Mucosa of stomach (tissue), 1 donor: ENCODE results near the gene ZNF780A.

Source experiments
- H3K27me3 ChIP-seq: one replicate; pipeline ENCODE4 v1.7.0; 2013; ENCODE audit warnings: mild to moderate bottlenecking, low read length; ENCODE audit not compliant: control insufficient read depth, insufficient read depth
- H3K36me3 ChIP-seq: one replicate; pipeline ENCODE4 v1.7.0; 2013; ENCODE audit warnings: low read length; ENCODE audit not compliant: control insufficient read depth, insufficient read depth
- H3K4me1 ChIP-seq: one replicate; pipeline ENCODE4 v1.7.0; 2013; ENCODE audit warnings: mild to moderate bottlenecking, low read length; ENCODE audit not compliant: control insufficient read depth, insufficient read depth
- H3K4me3 ChIP-seq: one replicate; pipeline ENCODE4 v1.7.0; 2013; ENCODE audit warnings: low read length
- H3K9ac ChIP-seq: one replicate; pipeline ENCODE4 v1.7.0; 2013; ENCODE audit warnings: mild to moderate bottlenecking, low read length, moderate library complexity
- H3K9me3 ChIP-seq: one replicate; pipeline ENCODE4 v1.7.0; 2013; ENCODE audit warnings: mild to moderate bottlenecking, low read length, moderate library complexity; ENCODE audit not compliant: control insufficient read depth
- donor health status: Pancreatic carcinoma.

The ZNF780A gene

DNA sequence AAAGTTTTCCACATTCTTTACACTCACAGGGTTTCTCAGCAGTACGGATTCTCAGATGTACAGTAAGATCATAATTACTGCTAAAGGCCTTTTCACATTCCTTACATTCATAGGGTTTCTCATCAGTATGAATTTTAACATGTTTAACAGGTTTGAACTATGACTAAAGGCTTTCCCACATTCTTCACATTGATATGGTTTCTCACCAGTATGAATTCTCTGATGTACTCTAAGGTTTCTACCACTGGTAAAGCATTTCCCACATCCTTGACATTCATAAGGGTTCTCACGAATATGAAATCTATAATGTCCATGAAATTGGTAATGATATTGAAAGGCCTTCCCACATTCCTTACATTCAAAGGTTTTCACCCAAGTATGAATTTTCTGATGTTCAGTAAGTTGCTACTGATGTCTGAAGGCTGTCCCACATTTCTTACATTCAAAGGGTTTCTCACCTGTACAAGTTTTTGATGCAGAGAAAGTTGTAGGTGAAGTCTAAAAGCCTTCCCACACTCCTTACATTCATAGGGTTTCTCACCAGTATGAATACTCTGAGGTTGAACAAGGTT lies 56.7 kb downstream of the ZNF780A start:
- Histone ChIP-seq H3K36me3 (no peaks in the 10 kb centered on the region), H3K9me3 (no peaks in the 10 kb centered on the region), H3K4me3 (no peak overlapping the region), H3K27me3 (no peaks in the 10 kb centered on the region), H3K4me1 (no peaks in the 10 kb centered on the region), H3K9ac (no peak overlapping the region)

DNA sequence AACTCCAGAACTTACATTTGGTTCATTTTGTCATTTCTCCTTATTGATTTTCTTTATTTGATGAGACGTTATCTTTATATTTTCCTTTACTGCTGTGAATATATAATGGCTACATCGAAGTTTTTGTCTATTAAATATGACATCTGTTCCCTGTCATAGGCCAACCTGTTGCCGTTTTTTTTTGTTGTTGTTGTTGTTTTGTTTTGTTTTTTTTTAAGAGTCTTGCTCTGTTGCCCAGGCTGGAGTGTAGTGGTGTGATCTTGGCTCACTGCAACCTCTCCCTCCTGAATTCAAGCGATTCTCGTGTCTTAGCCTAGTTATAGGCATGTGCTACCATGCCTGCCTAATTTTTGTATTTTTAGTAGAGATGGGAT lies 64.2 kb downstream of the ZNF780A start:
- no peaks in the 10 kb centered on the region for H3K4me1 ChIP-seq
- H3K4me3 ChIP-seq: no peak overlapping the region
- peaks cover 14% of the 10 kb centered on the region for H3K9me3 ChIP-seq
- H3K27me3 ChIP-seq: no peaks in the 10 kb centered on the region
- no peak overlapping the region for H3K9ac ChIP-seq
- no peaks in the 10 kb centered on the region for H3K36me3 ChIP-seq

DNA sequence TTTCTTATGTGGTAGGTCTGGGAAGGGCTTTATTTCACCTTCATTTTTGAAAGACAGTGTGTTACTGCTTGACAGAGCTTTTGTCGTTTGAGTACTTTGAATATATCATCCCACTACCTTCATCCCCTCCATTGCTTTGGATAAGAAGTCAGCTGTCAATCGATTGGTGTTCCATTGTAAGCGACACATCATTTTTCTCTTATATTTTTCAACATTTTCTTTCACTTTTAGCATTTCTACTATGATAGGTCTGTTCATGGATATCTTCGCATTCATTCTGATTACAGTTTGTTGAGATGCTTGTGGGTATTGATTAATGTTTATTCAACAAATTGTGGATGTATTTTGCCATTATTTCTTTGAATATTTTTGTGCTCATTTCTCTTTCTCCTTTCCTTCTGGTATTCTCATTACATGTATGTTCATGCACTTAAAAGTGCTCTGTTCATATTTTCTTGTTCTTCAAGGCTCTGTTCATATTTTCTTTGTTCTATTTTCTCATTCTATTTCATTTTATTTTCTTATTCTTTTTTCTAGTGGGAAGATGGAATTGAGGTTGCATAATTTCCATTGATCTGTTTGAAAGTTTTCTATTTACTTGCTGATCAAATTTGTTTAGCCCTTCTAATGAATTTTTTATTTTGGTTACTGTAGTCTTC lies 64.7 kb downstream of the ZNF780A start:
- H3K9me3 ChIP-seq: peaks cover 14% of the 10 kb centered on the region
- no peak overlapping the region for H3K9ac ChIP-seq
- H3K4me1 ChIP-seq: no peaks in the 10 kb centered on the region
- H3K27me3 ChIP-seq: no peaks in the 10 kb centered on the region
- H3K36me3 ChIP-seq: no peaks in the 10 kb centered on the region
- no peak overlapping the region for H3K4me3 ChIP-seq

GRCh38 chr19:40023969-40024368 lies 66.8 kb downstream of the ZNF780A start:
- H3K9ac ChIP-seq: no peak overlapping the region
- H3K9me3 ChIP-seq: peaks cover 14% of the 10 kb centered on the region
- H3K4me3 ChIP-seq: no peak overlapping the region
- no peaks in the 10 kb centered on the region for H3K4me1 ChIP-seq
- H3K36me3 ChIP-seq: no peaks in the 10 kb centered on the region
- no peaks in the 10 kb centered on the region for H3K27me3 ChIP-seq
